DMS153 (cell line): ENCODE measurements around the gene PTPRT.

Experiments
- DNase-seq: peaks from one replicate; lab custom pipeline; 2025; lab: John Stamatoyannopoulos, UW

Gene PTPRT

DNA sequence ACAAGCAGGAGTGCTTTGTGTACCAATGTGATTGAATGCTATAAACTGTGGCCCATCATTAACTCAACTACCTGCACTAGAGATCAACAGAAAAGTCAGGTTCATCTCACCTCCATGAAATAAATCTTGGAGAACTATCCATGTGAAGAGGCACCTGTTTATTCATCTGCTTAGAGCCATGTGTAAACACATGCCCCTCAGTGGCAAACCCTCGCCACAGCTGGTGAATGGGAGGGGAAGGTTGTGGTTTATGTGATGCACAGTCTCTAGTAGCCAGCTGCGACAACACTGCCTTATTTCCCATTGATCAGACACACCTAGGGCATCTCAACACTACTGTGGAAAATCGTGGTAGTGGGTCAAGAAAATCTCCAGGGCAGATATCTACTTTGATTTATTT is 640.2 kb downstream of the PTPRT start:
- DNase-seq = peak; percentile 11

DNA sequence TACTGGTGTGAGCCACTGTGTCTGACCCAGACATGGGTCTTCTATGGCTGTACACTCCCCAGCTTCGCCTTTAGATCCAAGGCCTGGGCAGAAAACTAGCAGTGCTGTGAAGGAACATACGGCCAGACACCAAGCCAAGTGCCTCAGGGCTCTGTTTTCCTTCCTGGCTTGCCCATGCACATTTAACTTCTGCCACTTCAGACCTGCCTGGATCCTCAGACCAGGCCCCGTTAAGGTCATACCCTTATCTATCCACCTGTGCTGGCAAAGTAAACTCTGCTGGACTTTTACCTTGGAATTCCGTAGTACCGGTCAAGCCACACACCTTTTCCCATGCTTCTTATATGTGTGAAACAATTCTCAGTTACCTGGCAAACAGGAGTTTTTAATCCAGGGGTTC is 644.8 kb downstream of the PTPRT start:
- DNase-seq = no peak

DNA sequence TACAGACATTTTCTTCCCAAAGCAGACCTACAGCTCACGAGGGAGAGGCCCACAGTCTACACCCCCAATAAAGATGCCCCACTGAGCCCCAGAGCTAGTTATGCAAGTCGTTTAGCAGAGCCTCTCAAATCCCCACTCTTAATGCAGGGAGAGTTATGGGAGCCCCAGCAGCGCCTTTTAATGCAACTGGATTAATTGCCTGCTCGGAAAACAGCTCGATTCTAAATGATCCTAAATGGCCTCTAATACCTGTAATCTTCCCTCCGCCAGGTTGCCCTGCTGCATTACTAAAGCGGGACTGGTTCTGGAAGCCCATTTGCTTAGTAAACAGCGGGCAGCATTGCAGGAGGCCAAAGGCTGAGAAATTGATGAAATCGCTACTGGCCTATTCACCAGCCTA is 656.9 kb downstream of the PTPRT start:
- no peak for DNase-seq

DNA sequence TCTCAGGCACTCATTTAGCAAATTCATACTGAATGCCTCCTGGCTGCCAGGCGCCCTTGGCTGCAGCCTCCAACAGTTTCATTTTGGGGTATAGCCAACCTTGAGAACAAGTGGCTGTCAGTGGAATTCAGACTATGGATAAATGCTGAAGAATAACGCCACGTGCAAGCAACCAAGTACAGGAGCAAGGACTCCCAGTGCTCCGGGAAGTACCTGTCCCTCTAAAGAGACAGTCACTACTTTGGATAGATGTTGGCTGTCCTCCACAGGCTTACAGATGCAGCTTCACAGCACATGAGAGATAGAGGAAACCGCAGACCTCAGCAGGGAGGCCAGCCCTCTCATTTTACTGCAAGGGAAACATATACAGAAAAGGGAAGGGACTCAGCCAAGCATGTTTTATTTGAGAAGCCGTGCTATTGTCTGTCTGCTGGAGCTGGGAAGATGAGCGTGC is 658.2 kb downstream of the PTPRT start:
- no peak for DNase-seq

DNA sequence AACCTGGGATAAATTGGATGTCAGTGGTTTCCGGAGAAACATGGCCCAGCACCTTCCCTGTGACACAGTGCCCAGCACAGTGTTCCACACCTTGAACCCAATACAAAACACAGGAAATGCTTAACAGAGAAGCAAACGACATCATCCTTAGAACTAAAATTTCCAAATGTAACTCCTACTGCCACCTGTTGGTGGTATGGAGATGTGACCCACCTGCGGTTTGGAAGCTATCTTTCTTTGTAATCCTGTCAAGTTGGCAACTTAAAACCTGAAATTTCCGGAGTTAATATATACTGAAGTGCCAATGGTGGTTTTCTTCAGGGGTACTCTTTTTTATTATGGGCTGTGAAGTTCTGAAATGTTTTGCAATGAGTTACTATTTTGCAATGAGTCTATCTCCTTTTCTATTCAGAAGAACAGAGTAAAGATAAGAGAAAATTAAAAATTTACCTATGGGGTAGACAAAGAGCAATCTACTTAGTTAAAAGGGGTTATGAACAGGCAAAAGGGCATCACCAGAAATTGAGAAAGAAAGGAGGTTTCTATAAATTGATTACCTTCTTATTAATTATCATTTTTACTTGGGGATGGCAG is 658.8 kb downstream of the PTPRT start:
- peak; percentile 4 for DNase-seq

DNA sequence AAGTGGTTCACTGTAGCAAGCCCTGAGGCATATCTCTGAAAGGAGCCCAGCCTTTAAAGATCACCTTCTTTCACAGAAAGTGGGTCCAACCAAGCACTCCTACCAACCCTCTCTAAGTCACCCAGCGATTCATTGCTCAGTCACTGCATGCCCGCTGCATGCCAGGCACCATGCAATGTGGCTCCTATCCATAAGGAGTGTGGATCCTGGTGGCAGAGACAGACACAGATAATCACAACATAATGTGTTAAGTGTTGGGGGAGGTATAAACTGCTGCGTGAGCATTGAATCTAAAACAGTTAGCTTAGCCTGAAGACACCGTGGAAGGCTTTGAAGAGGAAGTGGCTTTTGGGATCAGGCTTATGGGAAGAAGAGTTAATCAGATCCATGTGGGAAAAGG is 659.5 kb downstream of the PTPRT start:
- no peak for DNase-seq

DNA sequence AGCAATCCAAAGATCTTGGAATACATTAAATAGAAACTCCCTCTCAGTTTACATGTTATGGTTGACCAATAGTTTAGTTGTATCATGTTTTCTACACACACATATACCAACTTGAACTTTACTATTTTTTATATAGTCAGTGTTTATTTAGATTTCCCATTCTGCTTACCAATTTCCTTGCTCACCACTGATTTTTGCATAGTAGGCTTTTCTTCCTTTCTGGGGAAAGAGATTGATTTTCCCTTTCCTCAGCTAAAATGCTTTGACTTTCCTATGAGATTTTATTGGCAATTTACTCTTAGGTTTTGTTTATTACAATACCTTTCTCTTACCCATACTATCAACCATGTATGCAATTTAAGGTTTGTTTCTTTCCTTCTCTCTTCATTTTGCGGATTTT is 665.6 kb downstream of the PTPRT start:
- DNase-seq = no peak

DNA sequence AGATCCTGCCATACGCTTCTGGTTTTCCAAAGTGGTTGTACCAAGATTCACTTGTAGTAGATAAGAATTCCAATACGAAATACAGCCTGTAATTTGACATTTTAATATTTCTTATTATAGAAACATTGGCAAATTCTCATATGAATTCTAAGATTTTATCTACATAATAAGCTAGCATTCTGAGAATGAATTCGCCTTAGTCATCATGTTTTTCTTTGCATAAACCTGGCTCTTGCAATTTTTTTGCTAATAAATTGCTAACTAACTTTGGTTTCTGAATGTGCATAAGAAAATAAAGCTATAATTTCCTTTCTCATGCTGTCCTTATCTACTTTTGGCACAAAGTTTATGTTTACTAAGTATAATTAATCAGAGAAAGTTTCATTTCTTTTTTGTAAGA is 673.0 kb downstream of the PTPRT start:
- DNase-seq = no peak

DNA sequence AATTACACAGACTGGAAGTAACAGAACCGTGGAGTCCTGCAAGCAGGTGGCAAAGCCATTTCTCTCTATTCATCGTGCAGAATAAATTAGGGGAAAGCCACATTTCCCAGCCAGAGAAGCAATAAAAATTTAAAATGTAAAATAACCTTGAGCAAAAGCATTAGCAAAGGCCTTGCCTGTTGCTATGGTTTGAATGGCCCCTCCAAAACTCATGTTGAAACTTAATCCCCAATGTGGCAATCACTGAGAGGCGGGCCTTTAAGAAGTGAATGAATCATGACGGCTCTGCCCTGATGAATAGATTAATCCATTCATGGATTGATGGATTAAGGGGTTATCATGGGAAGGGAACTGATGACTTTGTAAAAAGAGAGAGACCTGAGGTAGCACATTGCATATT is 679.0 kb downstream of the PTPRT start:
- DNase-seq = no peak

DNA sequence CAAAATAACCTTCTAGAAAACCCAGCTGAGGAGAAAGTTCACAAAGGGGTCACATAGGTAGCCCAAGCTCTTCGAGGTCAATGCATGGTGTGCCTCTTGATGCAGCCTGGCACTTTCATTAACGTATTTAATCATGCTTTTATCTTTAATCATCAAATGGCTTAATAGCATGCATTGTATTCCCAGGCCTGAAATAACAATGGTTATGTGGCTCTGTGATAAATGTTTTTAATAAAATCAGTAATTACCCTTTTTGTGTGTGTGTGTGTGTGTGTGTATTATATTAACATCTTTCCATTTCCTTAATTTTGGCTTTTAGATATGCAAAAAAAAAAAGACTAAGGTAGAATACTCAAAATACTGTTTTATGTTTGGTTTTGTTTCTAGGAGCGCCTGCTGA is 681.8 kb downstream of the PTPRT start:
- DNase-seq = no peak

DNA sequence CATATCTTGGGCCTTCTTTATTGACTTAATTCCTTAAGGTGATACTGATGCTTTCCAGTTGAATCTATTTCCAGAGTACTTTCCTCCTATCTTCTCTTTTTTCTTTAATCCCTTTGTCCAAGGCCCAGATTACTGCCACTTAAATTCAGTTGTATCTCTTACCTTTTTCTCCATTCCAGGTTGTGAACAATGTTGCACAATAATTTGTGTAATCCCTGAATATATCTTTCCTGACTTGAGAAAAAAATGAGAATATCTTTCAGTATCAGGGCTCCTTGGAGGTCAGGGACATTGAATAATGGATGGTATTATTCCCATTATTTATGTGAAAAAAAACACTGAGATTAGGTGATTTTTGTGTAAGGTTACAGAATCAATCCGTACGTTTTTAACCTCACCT is 683.3 kb downstream of the PTPRT start:
- DNase-seq = no peak

DNA sequence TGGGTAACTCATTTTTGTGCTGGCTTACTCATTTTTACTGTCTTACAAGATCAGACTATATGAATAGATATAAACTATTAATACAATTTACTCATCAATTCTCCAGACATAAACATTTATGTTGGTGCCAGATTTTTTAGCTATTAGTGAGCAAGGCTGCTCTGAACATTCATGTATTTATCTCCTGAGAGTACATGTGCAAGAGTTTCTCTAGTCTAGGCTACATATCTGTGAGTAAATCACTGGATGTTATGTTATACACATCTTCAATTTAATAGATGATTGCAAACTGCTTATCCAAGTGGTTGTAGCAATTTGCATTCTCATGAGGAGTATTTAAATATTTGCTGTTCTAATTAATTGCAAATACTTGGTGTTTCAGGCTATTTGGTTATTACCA is 687.1 kb downstream of the PTPRT start:
- no peak for DNase-seq

DNA sequence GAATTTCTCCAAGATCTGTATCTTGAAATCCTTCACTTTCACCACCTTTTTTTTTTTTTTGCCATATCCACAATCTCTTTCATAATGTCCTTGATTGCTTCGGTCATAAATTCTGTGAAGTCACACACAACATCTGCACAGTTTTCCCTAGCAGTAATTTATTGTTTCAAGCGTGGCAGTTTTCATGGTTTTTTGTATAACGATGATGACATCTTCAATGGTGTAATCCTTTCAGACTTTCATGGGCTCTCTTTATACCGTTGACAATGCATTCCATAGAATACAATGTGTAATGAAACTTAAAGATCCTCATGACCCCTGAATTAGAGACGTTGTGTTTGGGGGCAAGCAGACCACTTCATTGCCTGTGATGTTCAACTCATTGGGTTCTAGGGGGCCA is 693.1 kb downstream of the PTPRT start:
- DNase-seq = no peak

DNA sequence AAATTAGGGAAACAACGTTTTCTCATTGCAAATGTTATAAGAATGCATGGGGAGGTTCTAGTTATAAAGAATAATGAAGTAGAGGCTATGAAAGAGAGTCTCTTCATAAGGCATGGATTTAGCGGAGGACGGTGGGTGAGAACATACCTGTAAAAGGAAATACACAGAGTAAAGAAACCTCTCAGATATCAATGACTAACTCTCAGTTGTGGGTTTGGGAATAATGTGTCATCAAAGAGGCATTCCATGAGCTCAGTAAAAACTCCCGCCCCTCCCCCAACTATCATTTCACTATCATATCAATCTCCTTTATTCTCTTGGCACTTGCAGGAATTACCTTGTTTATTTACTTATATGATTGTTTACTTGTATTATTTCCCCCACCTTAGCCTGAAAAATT is 695.4 kb downstream of the PTPRT start:
- no peak for DNase-seq

DNA sequence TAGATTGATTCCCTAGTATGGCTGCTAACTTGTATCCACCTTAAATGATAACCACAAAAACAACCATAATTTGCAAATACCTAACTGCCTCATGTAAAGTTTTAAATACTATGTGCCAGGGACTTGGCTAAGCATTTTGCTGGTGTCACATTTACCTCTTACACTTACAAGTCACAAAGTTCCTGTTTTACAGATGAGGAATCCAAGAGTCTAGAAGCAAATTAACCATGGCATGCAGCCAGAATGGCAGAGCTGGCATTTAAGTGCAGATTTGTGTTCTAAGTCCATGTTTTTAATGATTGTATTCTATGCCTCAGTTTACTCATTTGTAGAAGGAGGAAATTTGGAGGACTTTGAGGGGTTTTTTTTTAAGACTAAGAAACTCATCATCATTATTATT is 696.7 kb downstream of the PTPRT start:
- no peak for DNase-seq

DNA sequence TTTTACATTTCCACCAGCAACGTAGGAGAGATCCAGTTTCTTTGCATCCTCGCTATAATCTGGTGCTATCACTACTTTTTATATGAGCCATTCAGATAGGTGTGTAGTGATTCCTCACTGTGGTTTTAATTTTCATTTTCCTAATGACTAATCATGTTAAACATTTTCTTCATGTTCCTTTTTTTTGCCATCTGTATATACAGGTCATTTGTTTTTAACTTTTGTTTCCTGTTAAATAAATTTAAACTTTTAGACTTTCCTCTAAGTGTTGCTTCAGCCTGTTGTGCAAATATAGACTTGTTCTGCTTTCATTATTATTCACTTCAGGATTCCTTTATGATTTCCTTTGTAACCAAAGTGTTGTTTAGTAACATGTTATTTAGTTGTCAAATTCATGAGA is 697.4 kb downstream of the PTPRT start:
- no peak for DNase-seq

DNA sequence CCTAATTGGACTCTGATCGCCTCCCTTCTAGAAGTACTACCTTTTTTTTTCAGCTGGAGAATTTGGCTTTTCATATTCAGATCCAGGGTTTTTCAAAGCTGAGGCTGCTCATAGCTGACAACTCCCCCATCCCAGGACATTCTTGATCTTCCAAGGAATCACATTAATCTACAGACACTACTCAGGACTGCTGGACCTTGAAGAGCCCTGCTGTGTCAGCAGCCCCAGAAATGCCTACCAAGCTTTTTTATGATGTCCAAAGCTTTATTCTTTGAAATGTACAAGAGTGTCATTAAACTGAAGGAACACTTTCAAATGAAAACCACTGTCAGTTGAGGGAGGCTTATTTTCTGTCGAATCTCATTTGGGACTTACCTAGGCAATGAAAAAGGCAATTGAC is 704.1 kb downstream of the PTPRT start:
- DNase-seq = no peak

DNA sequence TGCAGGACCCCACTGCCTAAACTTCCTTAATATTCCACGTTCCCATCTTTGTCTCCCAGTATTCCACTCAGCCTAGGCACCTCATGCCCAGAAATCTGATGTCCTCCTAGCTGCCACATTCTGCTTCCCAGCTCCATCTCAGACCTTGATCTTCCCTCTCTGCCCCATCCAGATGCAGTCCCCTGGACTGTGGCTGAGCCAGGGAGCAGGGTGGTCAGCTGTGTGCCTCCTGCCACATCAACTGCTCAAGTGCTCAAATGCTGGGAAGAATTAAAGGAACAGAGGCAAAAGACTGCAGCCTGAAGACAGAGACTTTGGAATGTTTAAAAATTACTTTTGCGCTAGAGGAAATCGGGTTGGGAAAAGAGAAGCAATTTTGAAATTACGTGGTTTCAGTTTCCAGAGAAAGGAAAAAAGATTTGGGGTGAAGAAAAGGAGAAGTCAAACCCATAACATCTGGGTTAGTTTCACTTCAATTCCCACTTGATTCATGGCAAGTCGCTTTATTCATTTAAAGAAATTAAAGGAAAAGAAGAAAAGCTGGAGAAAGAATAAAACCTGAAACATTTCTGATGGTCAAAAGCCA is 704.8 kb downstream of the PTPRT start:
- DNase-seq = no peak

DNA sequence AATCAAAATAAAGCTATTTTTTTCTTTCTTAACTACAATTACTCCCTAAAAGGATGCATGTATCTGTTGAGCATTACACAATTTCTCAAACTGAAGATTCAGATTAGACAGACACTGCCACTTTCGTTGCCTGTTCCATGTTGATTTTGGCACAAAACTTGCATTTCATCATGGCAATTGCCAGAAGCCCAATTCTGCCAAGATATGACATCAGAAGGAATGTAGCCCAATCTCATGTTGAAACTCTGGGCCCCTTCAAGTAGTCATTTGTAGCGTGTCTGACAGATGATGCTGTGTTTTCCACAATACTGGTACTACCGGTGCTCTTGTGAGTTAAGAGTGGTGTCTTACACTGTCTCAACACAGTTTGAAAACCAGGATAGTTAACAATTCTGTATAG is 705.4 kb downstream of the PTPRT start:
- no peak for DNase-seq

DNA sequence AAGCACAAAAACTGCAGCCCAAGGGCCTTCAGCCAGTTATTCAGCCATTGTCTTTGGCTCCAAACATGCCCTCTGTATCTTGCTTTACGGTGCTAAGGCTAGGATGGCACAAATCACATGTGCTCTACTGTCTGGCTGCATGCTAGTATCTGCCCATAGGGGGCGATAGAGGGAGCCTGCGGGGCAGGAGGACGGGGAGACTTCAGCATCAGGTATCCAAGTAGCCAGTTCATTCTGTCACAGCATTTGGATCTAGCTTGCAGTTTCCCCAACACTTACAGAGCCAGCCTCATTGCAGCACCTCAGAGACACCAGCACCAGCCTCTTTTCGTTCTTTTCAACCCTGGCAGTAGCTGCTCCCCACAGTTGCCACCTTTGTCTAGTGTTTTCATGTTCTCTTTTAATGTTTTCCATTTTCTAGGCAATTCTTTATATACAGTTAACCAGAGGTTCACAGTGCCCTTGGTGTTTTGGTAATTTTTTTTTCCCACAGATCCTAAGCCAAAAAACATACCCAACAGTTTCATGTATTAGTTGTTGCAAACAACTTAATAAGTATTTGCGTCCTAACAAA is 705.9 kb downstream of the PTPRT start:
- no peak for DNase-seq

DNA sequence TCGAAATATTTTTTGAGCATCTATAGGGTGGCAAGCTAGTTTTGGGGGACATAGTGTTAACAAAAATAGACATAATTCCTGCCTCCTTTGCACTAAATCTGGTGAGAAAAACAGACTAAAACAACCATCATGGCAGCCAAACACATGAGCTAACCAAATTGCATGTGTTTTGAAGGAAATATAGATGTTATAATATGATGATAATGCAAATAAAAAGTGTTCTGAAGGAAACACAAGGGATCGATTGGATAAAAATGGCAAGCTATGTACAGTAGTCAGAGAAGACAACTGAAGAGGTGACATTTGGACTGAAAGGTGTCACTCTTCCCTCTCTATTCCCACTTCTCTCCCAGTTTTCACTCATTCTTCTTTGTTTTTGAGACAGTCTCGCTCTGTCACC is 706.9 kb downstream of the PTPRT start:
- no peak for DNase-seq

DNA sequence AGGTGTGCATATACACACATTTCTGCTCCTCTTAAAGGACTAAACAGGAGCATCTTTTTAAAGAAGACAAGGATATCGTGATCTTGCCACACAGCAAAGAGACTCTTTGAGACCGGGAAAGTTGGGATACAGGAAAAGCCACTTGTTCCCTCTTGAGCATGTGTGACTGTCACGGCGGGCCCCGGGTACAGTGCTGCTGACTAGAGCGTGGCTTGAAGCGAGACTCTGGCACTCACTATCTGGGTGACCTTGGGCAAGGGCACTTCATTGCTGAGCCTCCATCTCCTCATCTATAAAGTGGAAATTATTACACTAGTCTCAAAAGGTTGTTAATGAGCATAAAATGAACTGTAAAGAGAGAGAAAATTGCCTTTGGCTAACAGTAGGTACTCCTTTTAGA is 713.9 kb downstream of the PTPRT start:
- DNase-seq = no peak

DNA sequence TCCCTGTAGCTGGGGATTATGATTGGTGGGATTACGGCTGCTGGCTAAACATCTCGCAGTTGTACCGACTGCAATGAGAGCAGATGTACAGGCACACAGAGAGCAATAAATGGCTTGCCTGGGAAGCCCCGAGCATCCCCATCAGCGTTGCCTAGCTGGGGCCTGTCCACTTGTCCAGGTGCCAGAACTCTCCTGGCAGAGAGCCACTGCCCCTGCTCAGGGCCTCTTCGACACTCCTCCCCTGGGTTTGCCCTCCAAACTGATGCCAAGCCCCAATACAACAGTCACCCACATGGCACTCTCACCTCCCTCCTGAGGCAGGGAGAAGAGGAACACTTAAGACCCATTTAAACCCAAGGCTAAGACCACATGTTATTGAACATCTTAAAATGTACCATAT is 715.1 kb downstream of the PTPRT start:
- no peak for DNase-seq

DNA sequence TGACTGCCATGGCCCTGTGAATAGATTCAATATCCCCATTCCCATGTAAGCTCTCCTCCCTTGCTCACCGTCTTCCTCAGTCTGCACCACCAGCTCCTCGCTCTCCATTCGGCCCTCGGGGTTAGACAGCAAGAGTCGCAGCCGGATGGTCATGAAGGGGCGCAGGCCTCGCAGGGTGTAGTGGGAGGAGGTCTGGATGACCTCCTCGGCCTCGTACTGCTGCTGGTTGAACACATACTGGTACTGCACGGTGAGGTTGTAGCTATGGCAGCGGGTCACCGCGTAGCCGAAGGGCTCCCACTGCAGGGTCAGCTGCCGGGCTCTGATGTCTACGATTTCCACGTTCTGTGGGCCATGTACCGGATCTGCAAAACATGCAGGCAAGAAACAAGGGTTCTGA is 717.5 kb downstream of the PTPRT start:
- DNase-seq = no peak
